GM23338 (cell line): Measurements from ENCODE around the gene KIAA0513. TPM values are rescaled to one million over a fixed set of nuclear protein-coding genes. Genes with fewer than 3 reads are reported as not detected.

Experiments used
- ATAC-seq: fragments of 200-7000 bp; cut with Tn5 transposase; 3 replicates; pipeline ENCODE4 v1.9.1; 2020
- DNase-seq: peaks from one replicate; pipeline ENCODE4 v3.0.0-alpha.2; 2015; ENCODE audit warnings: low spot score
- H2AFZ ChIP-seq: fragments of 200-600 bp; sonication (generic); 2 replicates; pipeline ENCODE4 v1.8.0; 2016; ENCODE audit warnings: antibody characterized with exemption, mild to moderate bottlenecking, moderate library complexity
- H3F3A ChIP-seq: fragments of 200-600 bp; sonication (generic); replicated peaks from 2 replicates; pipeline ENCODE4 v1.8.0; 2017; ENCODE audit warnings: antibody characterized with exemption, mixed run types, low read depth
- H3K27ac ChIP-seq: fragments of 200-600 bp; sonication (generic); 2 replicates; pipeline ENCODE4 v1.6.1; 2016; ENCODE audit warnings: low read depth
- H3K27me3 ChIP-seq: fragments of 200-600 bp; sonication (generic); 2 replicates; pipeline ENCODE4 v1.8.0; 2016; ENCODE audit warnings: mild to moderate bottlenecking, mixed run types, moderate library complexity; ENCODE audit not compliant: insufficient read depth
- H3K36me3 ChIP-seq: fragments of 200-600 bp; sonication (generic); 2 replicates; pipeline ENCODE4 v1.8.0; 2016; ENCODE audit warnings: mild to moderate bottlenecking; ENCODE audit not compliant: insufficient read depth
- H3K4me1 ChIP-seq: fragments of 200-600 bp; sonication (generic); 2 replicates; pipeline ENCODE4 v1.8.0; 2016; ENCODE audit warnings: mild to moderate bottlenecking, moderate library complexity; ENCODE audit not compliant: insufficient read depth
- H3K4me2 ChIP-seq: fragments of 200-600 bp; sonication (generic); 2 replicates; pipeline ENCODE4 v1.7.1; 2017; ENCODE audit warnings: mixed run types
- H3K4me3 ChIP-seq: fragments of 200-600 bp; sonication (generic); 2 replicates; pipeline ENCODE4 v1.6.1; 2016; ENCODE audit warnings: mixed run types
- H3K79me2 ChIP-seq: fragments of 200-600 bp; sonication (generic); replicated peaks from 2 replicates; pipeline ENCODE4 v1.8.0; 2017; ENCODE audit warnings: mild to moderate bottlenecking; ENCODE audit not compliant: insufficient read depth
- H3K9me2 ChIP-seq: fragments of 200-600 bp; sonication (generic); 2 replicates; pipeline ENCODE4 v1.8.0; 2017; ENCODE audit not compliant: insufficient read depth
- H4K20me1 ChIP-seq: fragments of 200-600 bp; sonication (generic); replicated peaks from 2 replicates; pipeline ENCODE4 v1.8.0; 2017; ENCODE audit warnings: mild to moderate bottlenecking; ENCODE audit not compliant: insufficient read depth
- H3K27ac Mint-ChIP-seq: 2 replicates; pipeline ENCODE4 v1.8.0; 2020; ENCODE audit warnings: inconsistent platforms, mild to moderate bottlenecking, moderate library complexity, mixed read lengths
- H3K27me3 Mint-ChIP-seq: 3 replicates; pipeline ENCODE4 v1.8.0; 2022; ENCODE audit warnings: low read depth, mild to moderate bottlenecking, moderate library complexity, mixed read lengths, inconsistent platforms; ENCODE audit not compliant: insufficient read depth, poor library complexity
- H3K36me3 Mint-ChIP-seq: 3 replicates; pipeline ENCODE4 v1.8.0; 2021; ENCODE audit warnings: low read depth, mild to moderate bottlenecking, inconsistent platforms, moderate library complexity, mixed read lengths
- H3K4me1 Mint-ChIP-seq: 3 replicates; pipeline ENCODE4 v1.8.0; 2020; ENCODE audit warnings: mild to moderate bottlenecking, inconsistent platforms, mixed read lengths
- H3K4me3 Mint-ChIP-seq: 3 replicates; pipeline ENCODE4 v1.8.0; 2021; ENCODE audit warnings: moderate library complexity, mild to moderate bottlenecking, inconsistent platforms, mixed read lengths
- H3K9me3 Mint-ChIP-seq: 3 replicates; pipeline ENCODE4 v1.8.0; 2020; ENCODE audit warnings: moderate library complexity, mild to moderate bottlenecking, inconsistent platforms, mixed read lengths
- EZH2 ChIP-seq: fragments of 200-600 bp; sonication (generic); IDR thresholded peaks from one replicate; pipeline ENCODE4 v1.8.0; 2017; ENCODE audit warnings: antibody characterized with exemption, mild to moderate bottlenecking, low read depth; ENCODE audit not compliant: unreplicated experiment
- NANOG ChIP-seq: IDR thresholded peaks from 2 replicates; pipeline ENCODE4 v1.6.1; 2016; ENCODE audit warnings: antibody characterized with exemption, borderline replicate concordance
- ZNF462 ChIP-seq: fragments of 250-450 bp; sonication (Bioruptor Pico); IDR thresholded peaks from 2 replicates; pipeline ENCODE4 v1.5.0; 2020; ENCODE audit warnings: mild to moderate bottlenecking, moderate library complexity
- polyA plus RNA-seq: library from polyadenylated mRNA; unstranded; fragments of >200 nt; fragmentation: Nextera tagmentation; extraction: Ambion mirVana; gene quantifications from 2 replicates; pipeline ENCODE4 v1.2.1, GENCODE V29; 2016
- total RNA-seq: library from RNA; depleted of rRNA; stranded (reverse); fragments of >200 nt; shearing (Covaris generic); gene quantifications from 2 replicates; pipeline ENCODE4 v1.2.3, GENCODE V29; 2014

The KIAA0513 gene
- total and polyA plus RNA-seq, 2 experiments from 2014 or later: 2.1 to 8.7 TPM

- no peak for DNase-seq
- H3K27ac ChIP-seq: no peak overlapping the region
These were observed 23.5 kb downstream of the KIAA0513 start for GRCh38 chr16:85051067-85051581.

More at GRCh38 chr16:85051067-85051581, 23.5 kb downstream of the KIAA0513 start:
- TF ChIP-seq NANOG: no peak
- TF ChIP-seq ZNF462: no peak
- no peak for TF ChIP-seq EZH2
- Histone ChIP-seq H3K36me3 (no peaks in the 10 kb centered on the region), H4K20me1 (no peaks in the 10 kb centered on the region; the same call in 1 of the 2 replicates), H3K79me2 (no peaks in the 10 kb centered on the region), H3K4me2 (no peak overlapping the region), H3K4me3 (no peak overlapping the region), H3K27me3 (no peaks in the 10 kb centered on the region), H2AFZ (no peak overlapping the region), H3F3A (no peaks in the 10 kb centered on the region), H3K4me1 (no peaks in the 10 kb centered on the region), H3K9me2 (no peaks in the 10 kb centered on the region)
- Mint-ChIP-seq H3K36me3 (no peaks in the 10 kb centered on the region), H3K27me3 (peaks cover 8% of the 10 kb centered on the region), H3K9me3 (no peaks in the 10 kb centered on the region), H3K27ac (no peak overlapping the region), H3K4me3 (no peak overlapping the region), H3K4me1 (peaks cover 6% of the 10 kb centered on the region; the same call in 2 of the 3 replicates)
- ATAC-seq: no peak
